Activated naive CD4-positive, alpha-beta T cell (primary cell): ENCODE data around the gene ANGPTL5.
"Not testable (repeated sequence)": the region's sequence is repeated elsewhere in the genome, so short reads cannot be mapped to it uniquely, and the experiment has no call there.

Experiments used
- DNase-seq, 4 experiments: peaks; one replicate each; lab custom pipeline; 2025; lab: John Stamatoyannopoulos, UW

Gene ANGPTL5

GRCh38 chr11:101916422-101916821, at the start of gene ANGPTL5:
Gene ANGPTL5 (minus strand): TSS chr11:101916522. CDS start chr11:101907909, 8,613 bp downstream.
- DNase-seq, result no peak

GRCh38 chr11:101964200-101964599, 47.9 kb upstream of the ANGPTL5 start:
- not testable (repeated sequence) for DNase-seq

GRCh38 chr11:101960231-101960630, 43.9 kb upstream of the ANGPTL5 start:
- DNase-seq, result no peak

DNA sequence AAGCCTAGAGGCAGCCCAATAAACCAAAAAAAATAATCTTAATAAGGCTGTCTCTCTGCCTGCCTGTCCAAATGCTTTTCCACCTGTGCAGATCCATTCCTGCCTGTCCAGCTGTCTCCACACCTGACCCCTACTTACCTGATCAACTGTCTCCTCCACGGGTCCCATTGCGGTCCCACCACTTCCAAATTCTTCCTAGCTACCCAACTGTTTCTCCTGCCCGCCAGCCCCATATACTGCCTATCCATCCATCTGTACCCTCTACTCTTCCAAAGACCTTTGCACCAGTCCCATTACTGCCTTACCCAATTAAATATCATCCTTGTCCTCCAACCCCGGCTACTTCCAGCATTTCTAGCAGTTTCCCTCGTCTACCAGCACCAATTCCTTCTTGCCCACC, 39.4 kb upstream of the ANGPTL5 start:
- no peak for DNase-seq

- no peak for DNase-seq
These were observed 39.0 kb upstream of the ANGPTL5 start for GRCh38 chr11:101955278-101955677.

DNA sequence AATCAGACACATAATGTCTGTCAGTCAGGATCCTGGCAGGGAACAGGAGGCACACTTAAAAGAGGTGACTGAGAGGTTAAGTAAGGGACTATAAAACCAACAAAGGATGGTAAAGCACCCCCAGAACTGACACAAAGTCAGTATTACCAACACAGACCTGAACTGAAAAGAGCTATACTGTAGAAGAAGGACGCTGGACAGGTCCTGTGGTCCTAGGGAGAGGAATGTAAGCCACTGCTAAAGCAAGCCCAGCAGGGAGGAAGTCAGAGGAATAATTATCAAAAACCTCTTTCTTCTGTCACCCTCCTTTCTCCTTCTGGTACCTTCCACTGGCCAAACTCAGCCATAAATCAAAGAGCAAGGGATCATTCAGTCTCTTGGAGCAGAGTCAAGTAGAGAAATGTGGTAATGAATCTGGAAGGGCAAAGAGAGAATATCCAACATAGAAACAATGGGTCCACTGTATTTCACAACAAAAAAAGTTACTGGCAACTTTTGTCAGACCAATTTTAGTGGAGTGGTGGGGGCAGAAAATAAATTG, 33.4 kb upstream of the ANGPTL5 start:
- DNase-seq, result no peak

DNA sequence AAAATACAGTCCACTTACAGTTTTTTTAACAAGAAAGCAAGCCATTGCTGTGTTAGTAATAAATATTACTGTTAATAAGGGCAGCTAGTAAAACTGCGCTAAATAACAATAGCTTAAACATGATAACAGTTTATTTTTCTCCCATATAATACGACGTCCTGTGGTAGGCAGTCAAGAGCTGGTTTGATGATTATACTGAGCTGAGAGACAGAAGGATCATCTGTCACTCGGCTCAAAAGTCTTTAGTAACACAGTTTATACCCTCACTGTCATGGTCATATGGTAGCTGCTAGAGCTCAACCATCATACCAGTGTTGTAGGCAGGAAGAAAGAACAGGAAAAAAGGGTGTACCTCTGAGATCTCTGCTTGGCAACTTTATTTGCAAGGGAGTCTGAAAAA, 29.1 kb upstream of the ANGPTL5 start:
- no peak for DNase-seq

GRCh38 chr11:101944923-101945322, 28.6 kb upstream of the ANGPTL5 start:
- DNase-seq, result no peak

DNA sequence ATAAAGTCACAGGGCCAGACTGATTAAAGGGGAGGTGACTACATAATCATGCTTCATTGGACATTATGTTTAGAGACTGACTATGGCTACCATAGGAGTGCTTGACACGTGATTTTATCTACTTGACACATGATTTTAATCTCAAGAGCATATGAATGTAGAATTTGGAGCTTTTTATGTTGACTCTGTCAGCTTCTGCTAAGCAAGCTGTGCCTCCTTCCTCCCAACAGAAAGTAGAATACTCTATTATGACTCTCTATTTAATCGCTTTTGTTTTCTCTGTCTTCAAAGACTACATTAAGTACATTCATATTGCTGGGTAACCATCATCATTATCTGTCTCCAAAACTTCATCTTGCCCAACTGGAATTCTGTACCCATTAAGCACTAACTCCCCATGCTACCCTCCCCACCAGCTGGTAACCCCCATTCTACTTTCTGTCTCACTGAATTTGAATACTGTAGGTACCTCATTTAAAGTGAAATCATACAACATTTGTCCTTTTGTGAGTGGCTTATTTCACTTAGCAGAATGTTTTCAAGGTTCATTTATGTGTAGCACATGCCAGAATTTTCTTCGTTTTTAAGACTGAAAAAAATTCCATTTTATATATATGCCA, 24.7 kb upstream of the ANGPTL5 start:
- no peak for DNase-seq

GRCh38 chr11:101931692-101932091, 15.4 kb upstream of the ANGPTL5 start:
- DNase-seq, result no peak

GRCh38 chr11:101929294-101929915, 13.1 kb upstream of the ANGPTL5 start:
- no peak for DNase-seq

DNA sequence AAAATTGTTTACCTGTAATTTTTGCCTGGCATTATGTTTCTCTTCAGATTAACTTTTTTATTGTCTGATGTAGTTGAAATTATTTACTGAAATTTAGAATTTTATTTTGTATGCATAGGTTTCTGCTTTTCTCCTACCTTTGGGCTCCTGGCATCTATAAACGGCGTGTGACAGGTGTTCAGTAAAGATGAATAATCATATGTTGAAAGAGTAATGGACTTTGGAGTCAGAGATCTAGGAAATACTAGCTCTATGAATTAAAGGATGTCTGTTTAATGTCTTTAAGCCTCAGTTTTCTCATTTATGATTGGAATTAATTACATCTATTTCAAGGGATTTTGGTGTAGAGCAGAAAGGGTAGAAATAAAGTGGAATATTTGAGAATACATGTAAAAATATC, 7.2 kb upstream of the ANGPTL5 start:
- DNase-seq, result no peak

DNA sequence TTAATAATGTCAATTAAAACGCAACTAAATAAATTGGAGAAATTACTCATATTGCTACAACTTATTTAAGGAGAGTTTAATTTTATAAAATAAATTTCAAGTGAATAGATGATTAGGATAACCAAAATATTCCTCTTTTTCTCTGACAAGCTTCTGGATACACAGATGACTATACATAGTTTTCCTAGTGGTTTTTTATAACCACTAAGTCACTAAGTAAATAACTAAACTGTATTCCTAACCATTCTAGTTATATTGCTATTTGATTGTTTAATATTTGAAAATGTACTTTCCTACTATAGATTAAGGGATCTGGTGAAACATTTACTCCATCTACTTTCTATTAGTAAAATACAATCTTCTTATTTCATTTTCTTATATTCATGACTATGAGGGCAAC, 4.7 kb upstream of the ANGPTL5 start:
- DNase-seq, result no peak

DNA sequence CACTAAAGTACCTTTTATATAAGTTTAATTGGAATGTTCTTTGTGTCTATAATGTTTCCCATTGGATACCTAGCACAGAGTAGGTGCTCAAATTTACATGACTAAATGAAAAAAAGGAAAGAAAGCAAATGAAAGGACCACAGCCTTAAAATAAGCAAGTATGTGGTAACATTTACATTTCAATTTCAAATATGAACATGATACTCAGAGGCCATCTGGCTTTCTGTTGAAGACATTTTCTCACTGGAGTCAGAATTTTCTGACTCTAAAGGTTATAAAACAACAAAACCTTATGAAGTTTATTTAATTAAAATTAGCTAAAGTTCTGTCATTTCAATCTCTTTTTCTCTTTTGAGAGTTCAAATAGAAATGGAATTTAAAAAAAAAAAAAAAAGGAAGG, 904 bp upstream of the ANGPTL5 start:
- no peak for DNase-seq

GRCh38 chr11:101915791-101916291, 481 bp downstream of the ANGPTL5 start:
- no peak for DNase-seq

DNA sequence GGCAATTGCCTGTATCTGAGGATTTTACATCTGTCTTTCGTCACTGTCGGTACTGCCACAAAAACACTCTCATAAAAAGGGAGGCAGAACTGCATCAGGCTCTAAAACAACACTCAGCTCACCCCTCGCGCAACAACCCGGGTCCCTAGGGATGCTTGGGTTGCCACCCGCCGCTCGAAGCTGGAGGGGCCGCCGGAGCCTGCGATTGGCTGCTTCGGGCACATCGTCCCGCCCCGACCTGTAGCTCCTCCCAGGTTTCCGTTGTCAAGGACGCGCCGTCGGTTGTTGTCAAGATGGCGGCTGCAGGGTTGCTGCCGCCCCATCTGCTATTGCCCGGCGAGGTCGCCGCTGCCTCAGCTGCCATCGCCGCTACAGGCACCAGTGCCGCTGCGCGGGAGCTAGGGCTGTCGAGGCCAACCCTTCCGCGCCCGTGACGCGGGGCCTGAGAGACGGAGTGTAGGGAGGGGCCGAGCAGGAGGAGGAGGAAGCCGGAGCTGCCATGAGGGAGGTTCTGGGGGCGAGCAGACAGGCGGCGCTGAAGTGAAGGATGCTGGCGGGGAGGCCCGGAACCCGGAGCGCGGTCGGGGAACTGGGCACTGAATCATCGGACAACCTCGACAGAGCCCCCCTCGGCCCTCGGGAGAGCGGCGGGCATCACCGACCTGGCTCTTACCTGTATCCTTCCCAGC, 1.4 kb downstream of the ANGPTL5 start, which contains the start of gene CEP126:
Gene CEP126 (plus strand): TSS at position 273 of the 689 bp plus-strand sequence. CDS start 275 bp downstream, at position 548.
- peak; percentile 73 to 88 (median 85) for DNase-seq

- no peak for DNase-seq
These were observed 2.0 kb downstream of the ANGPTL5 start for GRCh38 chr11:101914341-101914737.

GRCh38 chr11:101913656-101914055, 2.7 kb downstream of the ANGPTL5 start:
- no peak for DNase-seq

DNA sequence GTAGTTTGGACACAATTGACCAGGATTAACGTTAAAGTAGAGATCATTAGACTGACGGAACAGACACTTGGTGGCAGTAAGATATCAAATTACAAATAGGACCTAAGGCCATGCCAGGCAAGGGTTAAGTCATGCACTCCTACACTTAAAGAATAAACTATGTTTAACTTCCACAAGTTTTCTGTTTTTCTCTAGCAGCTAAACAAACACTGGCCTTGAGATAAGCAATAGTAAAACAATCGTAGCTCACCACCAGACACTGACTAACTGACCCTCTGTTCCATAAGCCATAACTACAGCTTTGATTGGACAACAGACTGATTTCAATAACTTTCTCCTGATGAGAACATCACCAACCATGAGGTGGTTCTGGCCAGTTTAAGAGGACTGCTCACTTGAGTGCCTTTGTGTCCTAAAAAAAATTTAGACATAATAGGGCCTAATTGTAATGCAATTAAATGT, 3.5 kb downstream of the ANGPTL5 start:
- no peak for DNase-seq

- no peak for DNase-seq
These were observed 7.2 kb downstream of the ANGPTL5 start for GRCh38 chr11:101909087-101909486.

DNA sequence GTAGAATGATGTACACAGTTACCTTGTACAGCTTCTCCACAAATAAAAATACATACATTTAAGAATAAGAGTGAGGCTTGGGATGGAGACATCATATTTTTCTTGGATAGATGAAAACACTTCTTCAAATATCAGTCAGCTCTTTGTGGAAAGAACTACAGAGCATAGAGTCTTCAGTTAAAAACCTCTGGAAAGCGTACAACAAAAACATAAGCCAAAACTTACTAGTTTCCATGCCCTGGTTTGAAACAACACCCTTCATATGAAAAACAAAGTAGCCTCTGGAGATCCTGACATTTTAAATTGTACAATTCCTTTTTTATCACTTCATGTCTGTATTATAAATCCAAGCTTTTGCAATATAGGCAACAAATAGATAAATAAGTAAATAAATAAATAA, 8.5 kb downstream of the ANGPTL5 start:
- no peak for DNase-seq

- no peak for DNase-seq
These were observed 21.8 kb downstream of the ANGPTL5 start for GRCh38 chr11:101894505-101894904.

DNA sequence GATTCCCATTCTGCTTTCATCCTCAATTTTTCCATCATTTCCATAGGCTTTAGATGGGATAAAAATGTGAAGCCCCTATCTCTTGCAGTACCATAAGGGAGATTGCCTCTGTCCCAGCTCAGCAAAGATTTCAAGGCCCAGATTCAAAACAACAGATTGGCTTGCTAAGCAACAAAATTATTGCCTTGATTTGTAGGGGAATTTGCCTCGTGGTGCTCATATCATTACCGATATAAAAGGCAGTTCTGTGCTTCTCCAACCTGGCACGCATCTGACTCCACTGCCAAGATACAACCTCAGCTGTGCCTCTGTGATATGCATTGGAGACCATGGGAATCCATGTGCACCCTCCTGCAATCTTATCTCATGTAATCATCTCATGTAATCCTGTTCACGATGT, 26.6 kb downstream of the ANGPTL5 start:
- DNase-seq, result no peak
